GM12891 (cell line): ENCODE measurements around the gene MRPS11.

ENCODE experiments used
- PAX5 ChIP-seq: IDR thresholded peaks from 2 replicates; pipeline ENCODE4 v1.6.1; 2011; ENCODE audit warnings: low read length, moderate library complexity, mild to moderate bottlenecking; ENCODE audit not compliant: insufficient read depth, severe bottlenecking
- POLR2A ChIP-seq: IDR thresholded peaks from 2 replicates; pipeline ENCODE4 v1.6.1; 2011; ENCODE audit warnings: low read depth, low read length, control low read depth
- POLR2AphosphoS5 ChIP-seq: IDR thresholded peaks from 2 replicates; pipeline ENCODE4 v1.6.1; 2011; ENCODE audit warnings: low read depth, low read length, control low read depth
- POU2F2 ChIP-seq: IDR thresholded peaks from 2 replicates; pipeline ENCODE4 v1.6.1; 2011; ENCODE audit warnings: low read depth, mild to moderate bottlenecking, control low read depth, low read length, moderate library complexity
- SPI1 ChIP-seq: IDR thresholded peaks from 2 replicates; pipeline ENCODE4 v1.6.1; 2011; ENCODE audit warnings: low read depth, low read length, control low read depth
- TAF1 ChIP-seq: IDR thresholded peaks from 2 replicates; pipeline ENCODE4 v1.6.1; 2011; ENCODE audit warnings: low read depth, low read length, control low read depth

DNA sequence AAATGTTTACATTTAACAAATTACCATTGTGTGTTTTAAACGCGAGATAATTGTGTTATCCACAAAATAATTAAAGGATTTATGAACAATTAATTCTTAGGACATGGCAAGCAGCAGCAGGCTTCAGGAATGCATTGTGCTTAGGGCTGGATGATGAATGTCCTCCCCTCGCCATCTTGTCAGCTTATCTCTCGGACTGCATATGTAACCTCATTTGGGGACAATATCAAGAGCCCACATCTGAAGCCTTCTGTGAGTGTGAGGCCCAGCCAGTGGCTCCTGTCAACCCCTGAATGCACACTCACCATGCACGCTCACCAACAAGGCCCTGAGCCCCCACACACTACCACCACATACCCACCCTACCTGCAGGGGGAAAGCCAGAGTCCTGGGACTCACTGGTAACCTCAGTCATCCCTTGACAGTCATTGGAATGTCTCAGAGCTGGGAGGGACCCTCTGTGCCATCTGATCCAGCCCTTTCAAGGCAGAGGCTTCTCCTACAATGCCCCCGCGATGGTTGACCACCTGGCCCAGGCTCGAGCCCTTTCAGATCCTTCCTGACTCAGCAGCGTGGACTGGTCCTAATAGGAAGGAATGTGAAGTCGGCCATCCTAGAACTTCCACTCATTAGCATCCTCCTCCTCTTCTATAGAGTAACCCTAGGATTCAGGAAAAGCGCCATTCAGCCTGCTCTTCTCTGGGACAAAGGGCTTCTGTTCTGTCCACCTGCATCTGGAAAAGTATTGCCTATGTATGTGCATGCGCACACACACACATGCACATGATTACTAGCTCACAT, 38.5 kb upstream of the MRPS11 start:
- TF ChIP-seq POLR2A (no peak), POLR2AphosphoS5 (no peak), SPI1 (no peak), PAX5 (no peak), TAF1 (no peak), POU2F2 (no peak)
